ENCODE data around the gene SIGLECL1. TPM values are rescaled to one million over a fixed set of nuclear protein-coding genes. Genes with fewer than 3 reads are reported as not detected.

SIGLECL1 gene
- total RNA-seq, 1 experiment from 2014 or later, result not detected

DNA sequence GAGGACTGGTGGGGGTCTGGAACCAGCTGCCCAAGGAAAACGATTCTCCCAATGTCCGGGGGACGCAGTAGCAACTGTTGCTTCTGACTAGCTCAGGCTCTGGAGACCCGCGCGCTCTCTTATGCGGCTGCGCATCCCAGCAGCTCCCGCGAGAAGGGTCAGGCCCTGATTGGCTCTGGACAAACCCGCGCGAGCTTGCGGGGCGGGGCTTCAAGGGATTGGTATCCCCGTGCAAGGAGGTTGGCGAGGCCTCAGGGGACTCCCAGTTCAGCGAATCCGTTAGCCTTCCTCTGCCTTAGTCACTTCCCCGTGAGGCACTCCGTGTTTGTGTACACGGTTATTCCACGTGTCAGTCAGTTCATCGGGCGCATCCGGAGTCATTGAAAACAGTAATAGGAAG is 20.2 kb downstream of the SIGLECL1 start:
- Histone ChIP-seq H4K5ac (ENCODE audit: insufficient read length, low read depth, low read length) (no peak overlapping the region), H3K27ac (ENCODE audit: insufficient read length, low read depth, low read length) (no peak overlapping the region), H3K27me3 (ENCODE audit: insufficient read depth, low read length) (peaks cover 3% of the 10 kb centered on the region), H3K18ac (ENCODE audit: insufficient read length, low read depth, low read length) (no peak overlapping the region), H2BK120ac (ENCODE audit: low read depth, low read length, poor library complexity, severe bottlenecking) (no peak overlapping the region), H3K4me1 (ENCODE audit: insufficient read depth, low read length) (no peaks in the 10 kb centered on the region), H2AK5ac (ENCODE audit: insufficient read length, low read length) (no peak overlapping the region), H3K23me2 (ENCODE audit: insufficient read length, low read depth, low read length, poor library complexity, severe bottlenecking) (no peaks in the 10 kb centered on the region), H3K56ac (ENCODE audit: insufficient read length, low read depth, low read length) (no peak overlapping the region), H4K8ac (replicated peaks; ENCODE audit: insufficient read length, low read depth, low read length) (no peak overlapping the region), H3K9ac (ENCODE audit: extremely low read depth, insufficient read length, low read length) (no peak overlapping the region), H3K79me1 (ENCODE audit: insufficient read depth, low read depth, low read length, poor library complexity, severe bottlenecking) (no peaks in the 10 kb centered on the region), H3K4ac (ENCODE audit: low read depth, low read length) (no peak overlapping the region), H3T11ph (ENCODE audit: low read length) (no peak overlapping the region), H3K9me3 (ENCODE audit: control insufficient read depth, low read depth, low read length) (no peaks in the 10 kb centered on the region), H4K91ac (ENCODE audit: insufficient read length, low read depth, low read length) (no peak overlapping the region), H3K79me2 (ENCODE audit: insufficient read depth, low read length) (no peaks in the 10 kb centered on the region), H2BK15ac (ENCODE audit: low read depth, low read length) (no peak overlapping the region), H4K20me1 (ENCODE audit: control insufficient read depth, insufficient read depth, insufficient read length) (no peaks in the 10 kb centered on the region), H3K4me2 (ENCODE audit: insufficient read depth, insufficient read length, low read length) (no peak overlapping the region), H2AFZ (ENCODE audit: low read length) (no peak overlapping the region), H2BK12ac (ENCODE audit: insufficient read length, low read depth, low read length) (no peak overlapping the region), H3K23ac (ENCODE audit: insufficient read length, low read depth, low read length) (no peak overlapping the region), H2BK20ac (ENCODE audit: low read depth, low read length, poor library complexity, severe bottlenecking) (no peak overlapping the region), H3K14ac (ENCODE audit: insufficient read depth, low read length) (no peak overlapping the region), H2BK5ac (ENCODE audit: insufficient read length, low read length) (no peak overlapping the region)
- Mint-ChIP-seq H3K36me3 (ENCODE audit: insufficient read depth in 1 of 3, low read depth in 3 of 3) (no peaks in the 10 kb centered on the region), H3K4me3 (no peak overlapping the region), H3K27me3 (ENCODE audit: low read depth) (no peaks in the 10 kb centered on the region; the same call in none of the 2 replicates), H3K4me1 (peaks cover 0 to 15% of the 10 kb centered on the region in 2 experiments; a peak in 2 of 4 replicates), H3K9me3 (no peaks in the 10 kb centered on the region), H3K27ac (peak overlapping the region in 1 of 3 experiments; percentile 17; a peak in 1 of 7 replicates)
- no CpG with 5 or more reads among the region's 26 CpGs for WGBS (ENCODE audit: extremely low coverage, insufficient read length, low lambda C conversion rate)
- TF ChIP-seq, protein P1, sequence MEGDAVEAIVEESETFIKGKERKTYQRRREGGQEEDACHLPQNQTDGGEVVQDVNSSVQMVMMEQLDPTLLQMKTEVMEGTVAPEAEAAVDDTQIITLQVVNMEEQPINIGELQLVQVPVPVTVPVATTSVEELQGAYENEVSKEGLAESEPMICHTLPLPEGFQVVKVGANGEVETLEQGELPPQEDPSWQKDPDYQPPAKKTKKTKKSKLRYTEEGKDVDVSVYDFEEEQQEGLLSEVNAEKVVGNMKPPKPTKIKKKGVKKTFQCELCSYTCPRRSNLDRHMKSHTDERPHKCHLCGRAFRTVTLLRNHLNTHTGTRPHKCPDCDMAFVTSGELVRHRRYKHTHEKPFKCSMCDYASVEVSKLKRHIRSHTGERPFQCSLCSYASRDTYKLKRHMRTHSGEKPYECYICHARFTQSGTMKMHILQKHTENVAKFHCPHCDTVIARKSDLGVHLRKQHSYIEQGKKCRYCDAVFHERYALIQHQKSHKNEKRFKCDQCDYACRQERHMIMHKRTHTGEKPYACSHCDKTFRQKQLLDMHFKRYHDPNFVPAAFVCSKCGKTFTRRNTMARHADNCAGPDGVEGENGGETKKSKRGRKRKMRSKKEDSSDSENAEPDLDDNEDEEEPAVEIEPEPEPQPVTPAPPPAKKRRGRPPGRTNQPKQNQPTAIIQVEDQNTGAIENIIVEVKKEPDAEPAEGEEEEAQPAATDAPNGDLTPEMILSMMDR (conservative IDR thresholded peaks at IDR 0.05), result no peak
- peak; percentile 66 for DNase-seq

All from H9 (cell line).